Bronchial epithelial cell (primary cell): ENCODE results near the gene ZNRD2. TPM values are rescaled to one million over a fixed set of nuclear protein-coding genes. Genes with fewer than 3 reads are reported as not detected.

Source experiments
- DNase-seq: peaks from one replicate; pipeline ENCODE4 v3.0.0-alpha.2; 2010; ENCODE audit warnings: low read depth
- FAIRE-seq: peaks from 2 replicates; lab custom pipeline; 2011; peaks lifted over from hg19 to GRCh38; lab: Jason Lieb, UNC
- H3K27me3 ChIP-seq: 2 replicates; pipeline ENCODE4 v1.5.1; 2011; ENCODE audit warnings: low read length; ENCODE audit not compliant: control insufficient read depth, insufficient read depth
- H3K36me3 ChIP-seq: 2 replicates; pipeline ENCODE4 v1.5.1; 2011; ENCODE audit warnings: low read length; ENCODE audit not compliant: control insufficient read depth, insufficient read depth
- H3K4me3 ChIP-seq: 2 replicates; pipeline ENCODE4 v1.5.1; 2011; ENCODE audit warnings: mild to moderate bottlenecking, low read depth, low read length, control low read depth
- CTCF ChIP-seq: IDR thresholded peaks from 2 replicates; pipeline ENCODE4 v1.5.1; 2011; ENCODE audit warnings: mild to moderate bottlenecking, moderate library complexity, low read length, control low read depth, inconsistent platforms; ENCODE audit not compliant: insufficient read depth, severe bottlenecking
- total RNA-seq: library from RNA; depleted of rRNA; stranded (reverse); fragments of >200 nt; gene quantifications from 2 replicates; pipeline ENCODE4 v1.2.1, GENCODE V29; 2014

ZNRD2 gene
- total RNA-seq, 1 donor from 2014 or later = 43.4 TPM

GRCh38 chr11:65584106-65584505 lies 13.8 kb downstream of the ZNRD2 start:
- FAIRE-seq (no peak), DNase-seq (no peak)
- H3K36me3 ChIP-seq = peaks cover 42% of the 10 kb centered on the region

GRCh38 chr11:65584723-65585171 lies 14.5 kb downstream of the ZNRD2 start:
- TF ChIP-seq CTCF = no peak
- DNase-seq (no peak), FAIRE-seq (no peak)
- no peaks in the 10 kb centered on the region for H3K27me3 ChIP-seq
- peaks cover 36% of the 10 kb centered on the region for H3K36me3 ChIP-seq
- H3K4me3 ChIP-seq = no peak overlapping the region

More at GRCh38 chr11:65584106-65584505, 13.8 kb downstream of the ZNRD2 start:
- no peak for TF ChIP-seq CTCF
- H3K27me3 ChIP-seq = no peaks in the 10 kb centered on the region
- H3K4me3 ChIP-seq = no peak overlapping the region

GRCh38 chr11:65585396-65586246 lies 15.3 kb downstream of the ZNRD2 start:
- FAIRE-seq = peak; percentile 68
- no peak for DNase-seq
- no peak for TF ChIP-seq CTCF
- no peaks in the 10 kb centered on the region for H3K27me3 ChIP-seq
- peaks cover 34% of the 10 kb centered on the region for H3K36me3 ChIP-seq
- H3K4me3 ChIP-seq = no peak overlapping the region

GRCh38 chr11:65586247-65586630 lies 16.0 kb downstream of the ZNRD2 start:
- TF ChIP-seq CTCF = no peak
- H3K36me3 ChIP-seq = peaks cover 29% of the 10 kb centered on the region

GRCh38 chr11:65586676-65587075 lies 16.4 kb downstream of the ZNRD2 start:
- peaks cover 26% of the 10 kb centered on the region for H3K36me3 ChIP-seq
- no peak overlapping the region for H3K4me3 ChIP-seq
- DNase-seq (no peak), FAIRE-seq (no peak)
- H3K27me3 ChIP-seq = no peaks in the 10 kb centered on the region
- no peak for TF ChIP-seq CTCF

More at GRCh38 chr11:65586247-65586630, 16.0 kb downstream of the ZNRD2 start:
- Histone ChIP-seq H3K27me3 (no peaks in the 10 kb centered on the region), H3K4me3 (no peak overlapping the region)
- FAIRE-seq (no peak), DNase-seq (no peak)
